Activated naive CD4-positive, alpha-beta T cell (primary cell): ENCODE measurements around the gene SCD5.
A peak's percentile ranks its signal among the peaks of the same experiment; 100 is the strongest.

Experiments
- DNase-seq, 4 experiments: peaks; one replicate each; lab custom pipeline; 2025; lab: John Stamatoyannopoulos, UW

SCD5 gene

GRCh38 chr4:82765134-82765533 is 33.5 kb downstream of the SCD5 start:
- no peak for DNase-seq

GRCh38 chr4:82761229-82761628 is 37.4 kb downstream of the SCD5 start:
- DNase-seq: no peak

GRCh38 chr4:82758701-82759685 is 39.6 kb downstream of the SCD5 start:
- DNase-seq: no peak

GRCh38 chr4:82756061-82756460 is 42.5 kb downstream of the SCD5 start:
- DNase-seq: no peak

GRCh38 chr4:82755650-82756049 is 42.9 kb downstream of the SCD5 start:
- no peak for DNase-seq

- DNase-seq: no peak
Measured at GRCh38 chr4:82754513-82755165, 44.0 kb downstream of the SCD5 start.

GRCh38 chr4:82753725-82754410 is 44.7 kb downstream of the SCD5 start:
- DNase-seq: no peak

GRCh38 chr4:82753238-82753637 is 45.4 kb downstream of the SCD5 start:
- no peak for DNase-seq

GRCh38 chr4:82748810-82749470 is 49.7 kb downstream of the SCD5 start:
- no peak for DNase-seq

- no peak for DNase-seq
Measured at GRCh38 chr4:82747686-82748575, 50.7 kb downstream of the SCD5 start.

GRCh38 chr4:82746705-82747574 is 51.7 kb downstream of the SCD5 start:
- no peak for DNase-seq

GRCh38 chr4:82745173-82745842 is 53.3 kb downstream of the SCD5 start:
- DNase-seq: no peak

- DNase-seq: no peak
Measured at GRCh38 chr4:82744284-82744968, 54.2 kb downstream of the SCD5 start.

GRCh38 chr4:82741188-82741587 is 57.4 kb downstream of the SCD5 start:
- no peak for DNase-seq

GRCh38 chr4:82739287-82740190 is 59.1 kb downstream of the SCD5 start:
- DNase-seq: peak; percentile 4 to 37 (median 9)

- DNase-seq: no peak
Measured at GRCh38 chr4:82737354-82737753, 61.2 kb downstream of the SCD5 start.

- DNase-seq: no peak
Measured at GRCh38 chr4:82733636-82734035, 65.0 kb downstream of the SCD5 start.

- no peak for DNase-seq
Measured at GRCh38 chr4:82728301-82728700, 70.3 kb downstream of the SCD5 start.
